SK-N-SH treated with all-trans-retinoic acid at 6 μM for 48 hours (cell line): Measurements from ENCODE around the gene KDM6B.
A peak's percentile ranks its signal among the peaks of the same experiment; 100 is the strongest.

Experiments
- ATAC-seq: fragments of 200-7000 bp; cut with Tn5 transposase; 3 replicates; pipeline ENCODE4 v1.9.1; 2020; ENCODE audit warnings: mild to moderate bottlenecking, moderate library complexity
- ARNTL ChIP-seq: fragments of 450-650 bp; formaldehyde crosslinking; IDR thresholded peaks from 2 replicates; pipeline ENCODE4 v1.5.0; 2020; ENCODE audit warnings: low read depth, mild to moderate bottlenecking, moderate library complexity, borderline replicate concordance
- BACH2 ChIP-seq: fragments of 250-450 bp; sonication (Bioruptor Pico); IDR thresholded peaks from 2 replicates; pipeline ENCODE4 v1.9.0; 2021; ENCODE audit warnings: mild to moderate bottlenecking, borderline replicate concordance
- CSDC2 ChIP-seq: fragments of 250-450 bp; sonication (Bioruptor Pico); IDR thresholded peaks from 2 replicates; pipeline ENCODE4 v1.5.0; 2020; ENCODE audit warnings: mild to moderate bottlenecking, moderate library complexity
- CSRNP3 ChIP-seq: fragments of 250-450 bp; sonication (Bioruptor Pico); IDR thresholded peaks from 2 replicates; pipeline ENCODE4 v1.5.1; 2021; ENCODE audit warnings: mild to moderate bottlenecking, moderate library complexity
- ESRRG ChIP-seq: fragments of 250-450 bp; sonication (Bioruptor Pico); IDR thresholded peaks from 2 replicates; pipeline ENCODE4 v1.6.1; 2021; ENCODE audit warnings: mild to moderate bottlenecking
- GLIS3 ChIP-seq: fragments of 250-450 bp; sonication (Bioruptor Pico); IDR thresholded peaks from 2 replicates; pipeline ENCODE4 v1.5.0; 2020; ENCODE audit warnings: mild to moderate bottlenecking, moderate library complexity
- PPARA ChIP-seq: fragments of 250-450 bp; sonication (Bioruptor Pico); IDR thresholded peaks from 2 replicates; pipeline ENCODE4 v1.5.0; 2020; ENCODE audit warnings: mild to moderate bottlenecking, borderline replicate concordance
- RARB ChIP-seq: fragments of 250-450 bp; sonication (Bioruptor Pico); IDR thresholded peaks from 2 replicates; pipeline ENCODE4 v1.8.0; 2021; ENCODE audit warnings: mild to moderate bottlenecking, moderate library complexity
- TOX ChIP-seq: fragments of 250-450 bp; sonication (Bioruptor Pico); IDR thresholded peaks from 2 replicates; pipeline ENCODE4 v1.8.0; 2021; ENCODE audit warnings: mild to moderate bottlenecking, moderate library complexity, borderline replicate concordance
- ZC3H10 ChIP-seq: fragments of 250-450 bp; sonication (Bioruptor Pico); IDR thresholded peaks from 2 replicates; pipeline ENCODE4 v1.5.1; 2021; ENCODE audit warnings: mild to moderate bottlenecking, moderate library complexity
- ZFP3 ChIP-seq: fragments of 250-450 bp; sonication (Bioruptor Pico); IDR thresholded peaks from 2 replicates; pipeline ENCODE4 v1.5.0; 2020; ENCODE audit warnings: mild to moderate bottlenecking, moderate library complexity
- ZFP30 ChIP-seq: fragments of 450-650 bp; formaldehyde crosslinking; IDR thresholded peaks from 2 replicates; pipeline ENCODE4 v1.5.0; 2022; ENCODE audit warnings: mild to moderate bottlenecking, moderate library complexity
- ZNF565 ChIP-seq: fragments of 450-650 bp; formaldehyde crosslinking; conservative IDR thresholded peaks from 2 replicates; pipeline ENCODE4 v1.5.0; 2020; ENCODE audit warnings: low read depth, mild to moderate bottlenecking, moderate library complexity
- TF ChIP-seq, protein P1 (sequence below): fragments of 250-450 bp; sonication (Bioruptor Pico); IDR thresholded peaks from 2 replicates; pipeline ENCODE4 v1.8.0; 2021; ENCODE audit warnings: low read depth, mild to moderate bottlenecking, moderate library complexity, borderline replicate concordance

The KDM6B gene

GRCh38 chr17:7881276-7882054, 47.4 kb downstream of the KDM6B start:
- TF ChIP-seq TOX: no peak
- TF ChIP-seq, all 23 proteins: peak for 0

DNA sequence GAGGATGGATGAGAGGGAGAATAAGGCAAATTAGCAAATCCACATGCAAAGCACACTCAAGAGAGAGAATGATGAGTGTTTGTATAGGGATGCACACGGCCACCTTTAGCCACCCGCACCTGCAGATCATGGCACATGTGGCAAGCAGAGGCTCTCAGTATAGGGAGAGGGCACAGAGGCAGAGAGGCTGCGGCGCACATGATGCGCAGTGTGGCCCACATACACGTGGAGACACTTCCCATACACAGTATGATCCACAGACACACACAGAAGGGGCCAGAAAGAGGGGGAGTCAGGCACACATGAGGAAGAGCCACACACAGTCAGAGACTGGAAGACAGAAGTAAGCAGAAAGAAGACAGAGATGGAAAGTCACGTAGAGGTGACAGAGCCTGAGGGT, 48.1 kb downstream of the KDM6B start:
- TF ChIP-seq ARNTL (CRISPR knock-in tag): no peak
- no peak for TF ChIP-seq BACH2 (CRISPR knock-in tag)
- no peak for TF ChIP-seq ESRRG
- no peak for TF ChIP-seq ZFP3 (CRISPR knock-in tag)
- no peak for TF ChIP-seq CSDC2 (CRISPR knock-in tag)
- no peak for TF ChIP-seq GLIS3
- TF ChIP-seq CSRNP3 (CRISPR knock-in tag): no peak
- TF ChIP-seq, protein P1, sequence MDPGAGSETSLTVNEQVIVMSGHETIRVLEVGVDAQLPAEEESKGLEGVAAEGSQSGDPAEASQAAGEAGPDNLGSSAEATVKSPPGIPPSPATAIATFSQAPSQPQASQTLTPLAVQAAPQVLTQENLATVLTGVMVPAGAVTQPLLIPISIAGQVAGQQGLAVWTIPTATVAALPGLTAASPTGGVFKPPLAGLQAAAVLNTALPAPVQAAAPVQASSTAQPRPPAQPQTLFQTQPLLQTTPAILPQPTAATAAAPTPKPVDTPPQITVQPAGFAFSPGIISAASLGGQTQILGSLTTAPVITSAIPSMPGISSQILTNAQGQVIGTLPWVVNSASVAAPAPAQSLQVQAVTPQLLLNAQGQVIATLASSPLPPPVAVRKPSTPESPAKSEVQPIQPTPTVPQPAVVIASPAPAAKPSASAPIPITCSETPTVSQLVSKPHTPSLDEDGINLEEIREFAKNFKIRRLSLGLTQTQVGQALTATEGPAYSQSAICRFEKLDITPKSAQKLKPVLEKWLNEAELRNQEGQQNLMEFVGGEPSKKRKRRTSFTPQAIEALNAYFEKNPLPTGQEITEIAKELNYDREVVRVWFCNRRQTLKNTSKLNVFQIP (CRISPR knock-in tag): no peak
- no peak for TF ChIP-seq ZC3H10 (CRISPR knock-in tag)
- no peak for TF ChIP-seq ZFP30 (CRISPR knock-in tag)
- ATAC-seq: no peak

More at GRCh38 chr17:7881276-7882054, 47.4 kb downstream of the KDM6B start:
- peak; percentile 32 for ATAC-seq

DNA sequence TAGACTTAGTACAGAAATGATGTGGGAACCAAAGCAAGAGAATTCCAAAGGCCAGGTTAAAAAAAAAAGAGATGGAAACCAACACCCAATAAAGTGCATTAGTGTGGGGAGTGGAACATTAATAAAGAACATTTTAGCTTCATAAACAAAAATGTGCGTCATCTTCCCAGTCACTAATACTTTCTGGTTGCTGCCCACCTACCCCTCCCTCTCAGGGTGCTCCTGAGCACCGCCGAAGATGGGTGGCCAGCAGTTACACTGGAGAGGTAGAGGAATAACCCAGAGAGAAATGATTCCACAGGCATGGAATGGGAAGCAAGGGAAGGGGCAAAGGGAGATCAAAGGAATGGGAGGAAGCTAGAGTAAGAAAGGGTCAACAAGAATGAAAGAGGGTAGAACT, 48.6 kb downstream of the KDM6B start:
- TF ChIP-seq TOX: no peak
- no peak for TF ChIP-seq ZNF565
- no peak for TF ChIP-seq CSDC2 (CRISPR knock-in tag)
- no peak for TF ChIP-seq ZC3H10 (CRISPR knock-in tag)
- no peak for TF ChIP-seq PPARA
- TF ChIP-seq RARB (CRISPR knock-in tag): no peak
- ATAC-seq: no peak
